PC-9 (cell line): ENCODE measurements around the gene USP17L22. TPM values are rescaled to one million over a fixed set of nuclear protein-coding genes. Genes with fewer than 3 reads are reported as not detected.
A peak's percentile ranks its signal among the peaks of the same experiment; 100 is the strongest.
"Not testable (repeated sequence)": the region's sequence is repeated elsewhere in the genome, so short reads cannot be mapped to it uniquely, and the experiment has no call there.

ENCODE experiments used
- BruUV-seq: library from RNA; stranded (reverse); fragments of 400-500 nt; replicated peaks from 2 replicates; lab custom pipeline; 2021; lab: Mats Ljungman, UMichigan
- CTCF ChIA-PET: fragments of 300-600 bp; sonication (Branson Sonifier 250); formaldehyde crosslinking; loops from one replicate; lab custom pipeline; 2022; ENCODE audit warnings: antibody characterized with exemption; lab: Charles Lee
- POLR2A ChIA-PET: fragments of 300-600 bp; sonication (Branson Sonifier 250); formaldehyde crosslinking; loops from one replicate; lab custom pipeline; 2022; ENCODE audit warnings: antibody characterized with exemption; ENCODE audit not compliant: unreplicated experiment; lab: Charles Lee
- DNase-seq, 2 experiments: peaks; one replicate each; pipeline versions ENCODE4 v3.0.0 to v3.0.0-alpha.2; 2015 to 2022; ENCODE audit warnings: mixed read lengths in 1 of 2
- H2AFZ ChIP-seq: fragments of 200-600 bp; sonication (generic); 2 replicates; pipeline ENCODE4 v1.8.1; 2017; ENCODE audit warnings: antibody characterized with exemption
- H3F3A ChIP-seq: fragments of 200-600 bp; sonication (generic); 2 replicates; pipeline ENCODE4 v1.8.1; 2017; ENCODE audit warnings: antibody characterized with exemption, mild to moderate bottlenecking, low read depth; ENCODE audit not compliant: insufficient read depth
- H3K27ac ChIP-seq: fragments of 200-600 bp; sonication (generic); 2 replicates; pipeline ENCODE4 v1.6.1; 2016; ENCODE audit warnings: mixed run types
- H3K27me3 ChIP-seq: fragments of 200-600 bp; sonication (generic); 2 replicates; pipeline ENCODE4 v1.6.1; 2016; ENCODE audit warnings: low read depth, mixed run types; ENCODE audit not compliant: insufficient read depth
- H3K36me3 ChIP-seq: fragments of 200-600 bp; sonication (generic); 2 replicates; pipeline ENCODE4 v1.6.1; 2016; ENCODE audit warnings: low read depth, mixed run types
- H3K4me1 ChIP-seq: fragments of 200-600 bp; sonication (generic); replicated peaks from 2 replicates; pipeline ENCODE4 v1.6.1; 2016; ENCODE audit warnings: mixed run types; ENCODE audit not compliant: insufficient read depth
- H3K4me2 ChIP-seq: fragments of 200-600 bp; sonication (generic); 2 replicates; pipeline ENCODE4 v1.6.1; 2017; ENCODE audit warnings: mixed run types
- H3K4me3 ChIP-seq: fragments of 200-600 bp; sonication (generic); 2 replicates; pipeline ENCODE4 v1.6.1; 2016; ENCODE audit warnings: mixed run types
- H3K79me2 ChIP-seq: fragments of 200-600 bp; sonication (generic); 2 replicates; pipeline ENCODE4 v1.6.1; 2017; ENCODE audit warnings: low read depth, mixed run types
- H3K9me2 ChIP-seq: fragments of 200-600 bp; sonication (generic); 2 replicates; pipeline ENCODE4 v1.8.1; 2017; ENCODE audit warnings: mild to moderate bottlenecking; ENCODE audit not compliant: insufficient read depth
- H3K9me3 ChIP-seq: fragments of 200-600 bp; sonication (generic); 2 replicates; pipeline ENCODE4 v1.8.1; 2016; ENCODE audit warnings: low read depth; ENCODE audit not compliant: insufficient read depth
- H4K20me1 ChIP-seq: fragments of 200-600 bp; sonication (generic); 2 replicates; pipeline ENCODE4 v1.8.1; 2017; ENCODE audit not compliant: insufficient read depth
- intact Hi-C: fragments of 100-400 bp; cut with micrococcal nuclease; formaldehyde crosslinking; loops from one replicate; pipeline ENCODE4 v1.10.0; 2022; ENCODE audit not compliant: unreplicated experiment
- total RNA-seq: library from RNA; stranded (reverse); gene quantifications from 2 replicates; pipeline ENCODE4 v1.2.3, GENCODE V29; 2021

USP17L22 gene
- total RNA-seq, 1 experiment from 2014 or later = not detected

GRCh38 chr4:9247953-9248680 is 19.3 kb upstream of the USP17L22 start, which contains the start of gene USP17L18:
Gene USP17L18, plus strand, starts transcription at chr4:9248630. Its CDS starts 0 bp downstream, at chr4:9248630.
- H3K9me3 ChIP-seq, H3K27me3 ChIP-seq, H3K4me1 ChIP-seq, H2AFZ ChIP-seq, H3K9me2 ChIP-seq, intact Hi-C loops, CTCF ChIA-PET, H3K36me3 ChIP-seq, H3K4me3 ChIP-seq, H3K27ac ChIP-seq, H3K79me2 ChIP-seq, H3K4me2 ChIP-seq, BruUV-seq, H3F3A ChIP-seq, POLR2A ChIA-PET, H4K20me1 ChIP-seq: not testable (repeated sequence)
- peak in 1 of 2 experiments; percentile 0 for DNase-seq

- DNase-seq = not testable (repeated sequence)
These were observed 14.3 kb upstream of the USP17L22 start, which contains the start of gene USP17L19 for GRCh38 chr4:9253078-9253477. Gene USP17L19, plus strand, starts transcription at chr4:9253378. Its CDS starts 0 bp downstream, at chr4:9253378.

GRCh38 chr4:9257824-9258223 is 9.6 kb upstream of the USP17L22 start, which contains the start of gene USP17L20:
Gene USP17L20, plus strand, starts transcription at chr4:9258124. Its CDS starts 0 bp downstream, at chr4:9258124.
- H3K4me1 ChIP-seq, DNase-seq, H3K4me3 ChIP-seq, H3K4me2 ChIP-seq, H3F3A ChIP-seq, H3K9me2 ChIP-seq, H4K20me1 ChIP-seq, BruUV-seq, intact Hi-C loops, H2AFZ ChIP-seq, H3K9me3 ChIP-seq, H3K79me2 ChIP-seq, H3K36me3 ChIP-seq, POLR2A ChIA-PET, H3K27me3 ChIP-seq, CTCF ChIA-PET, H3K27ac ChIP-seq: not testable (repeated sequence)

More at GRCh38 chr4:9253078-9253477, 14.3 kb upstream of the USP17L22 start, which contains the start of gene USP17L19:
- H3K27ac ChIP-seq, CTCF ChIA-PET, H3K27me3 ChIP-seq, BruUV-seq, H3K4me2 ChIP-seq, H3K9me2 ChIP-seq, H3K79me2 ChIP-seq, POLR2A ChIA-PET, H3K4me1 ChIP-seq, H3K9me3 ChIP-seq, H3K4me3 ChIP-seq, H3K36me3 ChIP-seq, H3F3A ChIP-seq, intact Hi-C loops, H2AFZ ChIP-seq, H4K20me1 ChIP-seq: not testable (repeated sequence)

- H3K27ac ChIP-seq, H3K27me3 ChIP-seq, POLR2A ChIA-PET, H4K20me1 ChIP-seq, DNase-seq, H3F3A ChIP-seq, H3K9me3 ChIP-seq, H3K9me2 ChIP-seq, H3K4me1 ChIP-seq, CTCF ChIA-PET, BruUV-seq, H2AFZ ChIP-seq, intact Hi-C loops, H3K4me2 ChIP-seq, H3K36me3 ChIP-seq, H3K79me2 ChIP-seq, H3K4me3 ChIP-seq: not testable (repeated sequence)
These were observed 4.8 kb upstream of the USP17L22 start, which contains the start of gene USP17L21 for GRCh38 chr4:9262572-9262971. Gene USP17L21, plus strand, starts transcription at chr4:9262872. Its CDS starts 0 bp downstream, at chr4:9262872.

GRCh38 chr4:9271719-9272118 is 4.3 kb downstream of the USP17L22 start:
- intact Hi-C loops, H3K4me2 ChIP-seq, CTCF ChIA-PET, DNase-seq, POLR2A ChIA-PET, H3K36me3 ChIP-seq, H3K27ac ChIP-seq, BruUV-seq, H3K9me2 ChIP-seq, H3K9me3 ChIP-seq, H3F3A ChIP-seq, H3K27me3 ChIP-seq, H2AFZ ChIP-seq, H3K79me2 ChIP-seq, H4K20me1 ChIP-seq, H3K4me3 ChIP-seq, H3K4me1 ChIP-seq: not testable (repeated sequence)

Other genes with a start within 250 kb of the USP17L22 start
- not detected in 2 replicates for gene FAM90A26, start 97.2 kb upstream of the USP17L22 start, total RNA-seq
- not detected in 2 replicates for gene USP17L10, start 57.0 kb upstream of the USP17L22 start, total RNA-seq
- gene USP17L11, start 52.2 kb upstream of the USP17L22 start, total RNA-seq = not detected in 2 replicates
- not detected in 2 replicates for gene USP17L12, start 47.5 kb upstream of the USP17L22 start, total RNA-seq
- gene USP17L13, start 42.7 kb upstream of the USP17L22 start, total RNA-seq = not detected in 2 replicates
- not detected in 2 replicates for gene USP17L15, start 33.2 kb upstream of the USP17L22 start, total RNA-seq
- gene USP17L17, start 23.7 kb upstream of the USP17L22 start, total RNA-seq = not detected in 2 replicates
- not detected in 2 replicates for gene USP17L18, start 19.0 kb upstream of the USP17L22 start, total RNA-seq
- not detected in 2 replicates for gene USP17L19, start 14.2 kb upstream of the USP17L22 start, total RNA-seq
- not detected in 2 replicates for gene USP17L20, start 9.5 kb upstream of the USP17L22 start, total RNA-seq
- gene USP17L21, start 4.7 kb upstream of the USP17L22 start, total RNA-seq = not detected in 2 replicates
- not detected in 2 replicates for gene USP17L24, start 57.5 kb downstream of the USP17L22 start, total RNA-seq
- gene USP17L25, start 62.3 kb downstream of the USP17L22 start, total RNA-seq = not detected in 2 replicates
- gene USP17L26, start 67.0 kb downstream of the USP17L22 start, total RNA-seq = not detected in 2 replicates
- not detected in 2 replicates for gene USP17L5, start 71.8 kb downstream of the USP17L22 start, total RNA-seq
- gene USP17L27, start 76.5 kb downstream of the USP17L22 start, total RNA-seq = not detected in 2 replicates
- not detected in 2 replicates for gene USP17L28, start 81.3 kb downstream of the USP17L22 start, total RNA-seq
- gene USP17L29, start 86.0 kb downstream of the USP17L22 start, total RNA-seq = not detected in 2 replicates
- not detected in 2 replicates for gene USP17L30, start 95.5 kb downstream of the USP17L22 start, total RNA-seq
- gene DEFB131A, start 176.8 kb downstream of the USP17L22 start, total RNA-seq = not detected in 2 replicates